GM19324 (cell line): Measurements from ENCODE around the gene FAM193A.
A peak's percentile ranks its signal among the peaks of the same experiment; 100 is the strongest.
"Not testable (repeated sequence)": the region's sequence is repeated elsewhere in the genome, so short reads cannot be mapped to it uniquely, and the experiment has no call there.

Experiments
- ATAC-seq: cut with Tn5 transposase; IDR thresholded peaks from one replicate; pipeline ENCODE4 v1.9.1; 2021; ENCODE audit warnings: mild to moderate bottlenecking, moderate library complexity; ENCODE audit not compliant: unreplicated experiment, low FRiP score

Gene FAM193A

GRCh38 chr4:2536193-2537010, at the start of gene FAM193A:
FAM193A (plus strand) TSS chr4:2536647; CDS start chr4:2536916, 269 bp downstream.
- peak; percentile 90 for ATAC-seq

- no peak for ATAC-seq
Measured at GRCh38 chr4:2486981-2487380, 49.5 kb upstream of the FAM193A start.

- peak; percentile 32 for ATAC-seq
Measured at GRCh38 chr4:2487632-2488031, 48.8 kb upstream of the FAM193A start.

GRCh38 chr4:2489081-2489805, 47.2 kb upstream of the FAM193A start:
- no peak for ATAC-seq

- ATAC-seq = no peak
Measured at GRCh38 chr4:2489841-2490552, 46.5 kb upstream of the FAM193A start.

GRCh38 chr4:2492970-2493369, 43.5 kb upstream of the FAM193A start:
- no peak for ATAC-seq

GRCh38 chr4:2494992-2495391, 41.5 kb upstream of the FAM193A start:
- no peak for ATAC-seq

GRCh38 chr4:2497324-2497723, 39.1 kb upstream of the FAM193A start:
- no peak for ATAC-seq

- peak; percentile 93 for ATAC-seq
Measured at GRCh38 chr4:2497931-2498330, 38.5 kb upstream of the FAM193A start.

- no peak for ATAC-seq
Measured at GRCh38 chr4:2500547-2500946, 35.9 kb upstream of the FAM193A start.

GRCh38 chr4:2501034-2501594, 35.3 kb upstream of the FAM193A start:
- no peak for ATAC-seq

- no peak for ATAC-seq
Measured at GRCh38 chr4:2503809-2504208, 32.6 kb upstream of the FAM193A start.

GRCh38 chr4:2507259-2507658, 29.2 kb upstream of the FAM193A start:
- ATAC-seq = no peak

- no peak for ATAC-seq
Measured at GRCh38 chr4:2507855-2508254, 28.6 kb upstream of the FAM193A start.

GRCh38 chr4:2510351-2511259, 25.8 kb upstream of the FAM193A start:
- ATAC-seq = no peak

- no peak for ATAC-seq
Measured at GRCh38 chr4:2511645-2512131, 24.8 kb upstream of the FAM193A start.

GRCh38 chr4:2512396-2513135, 23.9 kb upstream of the FAM193A start:
- no peak for ATAC-seq

- not testable (repeated sequence) for ATAC-seq
Measured at GRCh38 chr4:2514193-2514592, 22.3 kb upstream of the FAM193A start.

GRCh38 chr4:2514944-2515343, 21.5 kb upstream of the FAM193A start:
- ATAC-seq = not testable (repeated sequence)
